GM19468 (cell line): ENCODE measurements around the gene PNLDC1.
"Not testable (repeated sequence)": the region's sequence is repeated elsewhere in the genome, so short reads cannot be mapped to it uniquely, and the experiment has no call there.

ENCODE experiments used
- ATAC-seq: cut with Tn5 transposase; IDR thresholded peaks from one replicate; pipeline ENCODE4 v1.9.1; 2021; ENCODE audit warnings: mild to moderate bottlenecking, moderate library complexity, moderate number of reproducible peaks; ENCODE audit not compliant: unreplicated experiment; ENCODE audit errors: extremely low read depth

PNLDC1 gene

GRCh38 chr6:159817951-159818739 is 18.1 kb downstream of the PNLDC1 start:
- ATAC-seq, result no peak

- no peak for ATAC-seq
These were observed 19.0 kb downstream of the PNLDC1 start for GRCh38 chr6:159819098-159819497.

GRCh38 chr6:159819932-159820640 is 20.0 kb downstream of the PNLDC1 start:
- ATAC-seq, result no peak

- no peak for ATAC-seq
These were observed 21.0 kb downstream of the PNLDC1 start for GRCh38 chr6:159821122-159821521.

GRCh38 chr6:159821726-159822125 is 21.6 kb downstream of the PNLDC1 start:
- ATAC-seq, result no peak

- ATAC-seq, result no peak
These were observed 23.9 kb downstream of the PNLDC1 start for GRCh38 chr6:159823953-159824352.

- ATAC-seq, result not testable (repeated sequence)
These were observed 24.6 kb downstream of the PNLDC1 start for GRCh38 chr6:159824690-159825089.

GRCh38 chr6:159826004-159826403 is 25.9 kb downstream of the PNLDC1 start:
- no peak for ATAC-seq

GRCh38 chr6:159826968-159827647 is 27.0 kb downstream of the PNLDC1 start:
- ATAC-seq, result no peak

GRCh38 chr6:159828074-159828473 is 28.0 kb downstream of the PNLDC1 start:
- no peak for ATAC-seq

GRCh38 chr6:159829526-159829925 is 29.4 kb downstream of the PNLDC1 start:
- ATAC-seq, result no peak

- no peak for ATAC-seq
These were observed 30.7 kb downstream of the PNLDC1 start for GRCh38 chr6:159830501-159831372.

- no peak for ATAC-seq
These were observed 31.2 kb downstream of the PNLDC1 start for GRCh38 chr6:159831373-159831679.

GRCh38 chr6:159832946-159833345 is 32.9 kb downstream of the PNLDC1 start:
- ATAC-seq, result no peak

- no peak for ATAC-seq
These were observed 33.5 kb downstream of the PNLDC1 start for GRCh38 chr6:159833556-159833955.

- no peak for ATAC-seq
These were observed 34.0 kb downstream of the PNLDC1 start for GRCh38 chr6:159833997-159834603.

GRCh38 chr6:159836718-159837490 is 36.8 kb downstream of the PNLDC1 start:
- ATAC-seq, result no peak

- ATAC-seq, result no peak
These were observed 37.4 kb downstream of the PNLDC1 start for GRCh38 chr6:159837511-159837910.
